ENCODE measurements around the gene DTHD1. TPM values are rescaled to one million over a fixed set of nuclear protein-coding genes. Genes with fewer than 3 reads are reported as not detected.

DTHD1 gene
- total RNA-seq = 3.3 TPM
- polyA plus RNA-seq = under 1 TPM in 3 of 4 donors, not detected in 1; 0.09 to 0.38 (median 0.10) TPM

DNA sequence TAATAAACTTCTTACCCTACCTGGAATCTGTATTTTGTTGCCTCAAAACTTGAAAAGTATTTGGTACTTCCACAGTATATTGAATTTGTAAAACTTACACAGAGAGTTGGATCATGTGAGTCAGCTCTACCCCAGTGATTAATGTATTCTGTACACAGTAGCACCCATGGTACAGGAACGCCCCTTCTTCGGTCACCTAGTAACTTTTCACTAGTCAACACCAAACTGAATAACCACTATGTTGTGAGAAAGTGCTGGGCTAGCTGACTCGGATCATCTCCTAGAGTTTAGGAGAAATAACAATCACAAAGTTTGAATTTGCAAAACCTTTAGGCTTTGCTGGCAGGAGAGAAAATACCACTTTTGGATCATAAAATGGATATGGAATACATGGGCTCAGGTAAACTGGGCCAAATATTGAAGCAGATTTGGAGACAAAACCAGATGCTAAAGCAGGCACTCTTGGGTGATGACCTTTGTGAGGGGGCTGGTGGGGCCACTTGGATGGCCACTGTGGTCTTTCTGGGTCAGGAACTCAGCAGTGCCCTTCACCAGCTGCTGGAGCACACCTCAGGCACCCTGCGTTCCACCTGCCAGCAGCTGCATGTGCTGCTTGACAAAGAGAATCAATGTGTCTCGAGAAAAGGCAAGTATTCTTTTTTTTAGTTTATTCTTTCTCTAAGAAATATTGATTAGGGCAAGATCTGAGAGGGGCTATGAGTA lies at the start of gene DTHD1:
DTHD1 (plus strand) TSS at position 233 of the 723 bp plus-strand sequence; CDS start at position 376, 143 bp downstream.
- DNase-seq = peak in 1 of 3 donors; percentile 12
- Histone ChIP-seq H3K27ac (ENCODE audit: insufficient read depth, low read length, poor library complexity, severe bottlenecking) (no peak within 1 kb of the TSS), H3K36me3 (ENCODE audit: control insufficient read depth, insufficient read depth, low read length) (no peaks in the 10 kb centered on the region), H3K4me3 (ENCODE audit: low read depth, low read length) (no peak within 1 kb of the TSS), H3K9me3 (ENCODE audit: control insufficient read depth in 2 of 2, low read length in 2 of 2) (no peaks in the 10 kb centered on the region), H3K27me3 (ENCODE audit: control insufficient read depth, insufficient read depth, low read length) (no peaks in the 10 kb centered on the region), H3K4me1 (ENCODE audit: control insufficient read depth, insufficient read depth, low read length, poor library complexity, severe bottlenecking) (peaks cover 11% of the 10 kb centered on the region)
- Mint-ChIP-seq H3K27me3 (no peaks in the 10 kb centered on the region), H3K36me3 (no peaks in the 10 kb centered on the region), H3K9me3 (peaks cover 0 to 7% (median 3%) of the 10 kb centered on the region in 7 donors), H3K4me1 (peaks cover 19 to 42% (median 25%) of the 10 kb centered on the region in 4 donors), H3K27ac (peak within 1 kb of the TSS in 2 of 3 donors; percentile 47 to 94), H3K4me3 (peak within 1 kb of the TSS in 1 of 4 donors; percentile 27)
- no peak for ATAC-seq (ENCODE audit: low read depth in 2 of 2)

DNA sequence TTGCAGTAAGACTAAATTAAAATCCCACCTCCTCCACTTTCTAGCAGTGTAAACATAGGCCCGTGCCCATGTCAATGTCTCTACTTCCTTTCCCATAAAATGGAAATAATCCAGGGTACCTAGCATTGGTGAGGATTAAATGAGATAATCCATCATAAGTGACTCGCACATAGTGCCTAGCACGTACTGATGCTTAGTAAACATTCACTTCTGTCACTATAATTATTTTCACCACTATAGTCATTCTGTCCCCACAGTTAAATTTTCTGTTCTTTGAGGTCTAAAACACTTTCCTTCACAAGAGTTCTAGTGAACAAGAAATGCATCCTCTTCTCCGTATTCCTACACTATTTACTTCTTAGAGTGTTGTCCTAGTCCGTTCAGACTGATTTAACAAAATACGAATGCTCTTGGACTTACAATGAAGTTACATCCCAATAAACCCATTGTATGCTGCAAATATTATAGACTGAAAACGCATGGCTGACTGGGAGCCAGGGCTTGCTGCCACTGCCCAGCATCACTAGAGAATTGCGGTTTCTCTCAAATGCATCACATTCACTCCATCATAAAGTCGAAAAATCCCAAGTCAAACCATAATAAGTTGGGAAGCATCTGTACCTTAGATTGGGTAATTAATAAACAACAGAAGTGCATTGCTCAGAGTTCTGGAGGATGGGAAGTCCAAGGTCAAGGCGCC lies 47.7 kb upstream of the DTHD1 start:
- DNase-seq (no peak), ATAC-seq (ENCODE audit: low read depth in 2 of 2) (no peak)
- H3K4me3 Mint-ChIP-seq = no peak overlapping the region
- no peaks in the 10 kb centered on the region for H3K27me3 ChIP-seq (ENCODE audit: control insufficient read depth, insufficient read depth, low read length)
- peak overlapping the region in 1 of 3 donors; percentile 15 for H3K27ac Mint-ChIP-seq
- no peak overlapping the region for H3K27ac ChIP-seq (ENCODE audit: insufficient read depth, low read length, poor library complexity, severe bottlenecking)
- no peaks in the 10 kb centered on the region for H3K27me3 Mint-ChIP-seq
- no peak overlapping the region for H3K4me3 ChIP-seq (ENCODE audit: low read depth, low read length)
- peaks cover 54 to 76% (median 72%) of the 10 kb centered on the region in 4 donors for H3K4me1 Mint-ChIP-seq
- peaks cover 12% of the 10 kb centered on the region for H3K36me3 ChIP-seq (ENCODE audit: control insufficient read depth, insufficient read depth, low read length)
- no peaks in the 10 kb centered on the region for H3K9me3 ChIP-seq (ENCODE audit: control insufficient read depth in 2 of 2, low read length in 2 of 2)
- peaks cover 3% of the 10 kb centered on the region for H3K4me1 ChIP-seq (ENCODE audit: control insufficient read depth, insufficient read depth, low read length, poor library complexity, severe bottlenecking)
- H3K36me3 Mint-ChIP-seq = peaks cover 46% of the 10 kb centered on the region
- H3K9me3 Mint-ChIP-seq = peaks cover 0 to 12% (median 4%) of the 10 kb centered on the region in 7 donors

DNA sequence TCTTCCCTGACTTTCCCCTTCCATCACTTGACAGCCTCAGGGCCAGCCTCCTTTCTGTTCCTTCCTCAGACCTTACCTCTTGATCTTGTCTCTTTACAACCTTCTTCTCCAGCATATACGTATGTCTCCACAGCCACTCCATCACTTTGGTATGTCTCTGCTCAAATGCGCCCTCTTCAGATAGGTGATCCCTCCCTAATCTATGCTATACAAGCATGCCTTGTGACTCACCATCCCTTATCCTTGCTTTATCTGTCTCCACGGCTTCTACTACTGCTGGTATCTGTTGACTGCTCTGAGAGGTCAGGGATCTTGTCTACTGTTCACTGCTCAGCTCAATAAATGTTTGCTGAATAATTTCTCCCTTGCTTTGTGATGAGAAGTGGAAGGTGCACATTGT lies 46.1 kb upstream of the DTHD1 start:
- Mint-ChIP-seq H3K9me3 (peaks cover 0 to 12% (median 4%) of the 10 kb centered on the region in 7 donors), H3K4me1 (peaks cover 54 to 79% (median 70%) of the 10 kb centered on the region in 4 donors), H3K4me3 (peak overlapping the region in 1 of 4 donors; percentile 39), H3K36me3 (peaks cover 56% of the 10 kb centered on the region), H3K27me3 (no peaks in the 10 kb centered on the region), H3K27ac (peak overlapping the region in 1 of 3 donors; percentile 1)
- ATAC-seq (ENCODE audit: low read depth in 2 of 2) (no peak), DNase-seq (no peak)
- H3K4me3 ChIP-seq (ENCODE audit: low read depth, low read length) = no peak overlapping the region
- H3K27me3 ChIP-seq (ENCODE audit: control insufficient read depth, insufficient read depth, low read length) = no peaks in the 10 kb centered on the region
- H3K36me3 ChIP-seq (ENCODE audit: control insufficient read depth, insufficient read depth, low read length) = peaks cover 11% of the 10 kb centered on the region
- peaks cover 5% of the 10 kb centered on the region for H3K4me1 ChIP-seq (ENCODE audit: control insufficient read depth, insufficient read depth, low read length, poor library complexity, severe bottlenecking)
- no peaks in the 10 kb centered on the region for H3K9me3 ChIP-seq (ENCODE audit: control insufficient read depth in 2 of 2, low read length in 2 of 2)
- no peak overlapping the region for H3K27ac ChIP-seq (ENCODE audit: insufficient read depth, low read length, poor library complexity, severe bottlenecking)

DNA sequence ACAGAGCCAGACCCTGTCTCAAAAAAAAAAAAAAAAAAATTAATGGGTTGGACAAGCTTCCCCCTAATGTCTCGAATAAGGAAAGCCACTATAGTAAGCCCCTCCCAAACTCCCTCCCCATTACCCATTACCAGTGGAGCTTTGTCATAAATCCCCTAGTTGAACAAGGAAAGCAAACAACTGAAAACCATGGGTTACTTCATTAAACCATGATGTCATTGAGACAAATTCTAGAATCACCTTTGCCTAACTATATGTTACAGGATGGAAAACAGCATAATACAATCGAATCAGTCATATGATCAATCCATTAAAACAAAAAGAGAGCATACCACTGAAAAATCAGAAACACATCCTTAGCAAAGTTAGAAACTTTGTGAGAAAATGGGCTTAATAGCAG lies 45.3 kb upstream of the DTHD1 start:
- H3K4me1 Mint-ChIP-seq = peaks cover 54 to 82% (median 73%) of the 10 kb centered on the region in 4 donors
- H3K9me3 ChIP-seq (ENCODE audit: control insufficient read depth in 2 of 2, low read length in 2 of 2) = no peaks in the 10 kb centered on the region
- DNase-seq (no peak), ATAC-seq (ENCODE audit: low read depth in 2 of 2) (no peak)
- peaks cover 11% of the 10 kb centered on the region for H3K36me3 ChIP-seq (ENCODE audit: control insufficient read depth, insufficient read depth, low read length)
- H3K9me3 Mint-ChIP-seq = peaks cover 0 to 12% (median 4%) of the 10 kb centered on the region in 7 donors
- no peak overlapping the region for H3K4me3 ChIP-seq (ENCODE audit: low read depth, low read length)
- H3K27ac ChIP-seq (ENCODE audit: insufficient read depth, low read length, poor library complexity, severe bottlenecking) = no peak overlapping the region
- peaks cover 12% of the 10 kb centered on the region for H3K4me1 ChIP-seq (ENCODE audit: control insufficient read depth, insufficient read depth, low read length, poor library complexity, severe bottlenecking)
- peak overlapping the region in 1 of 4 donors; percentile 22 for H3K4me3 Mint-ChIP-seq
- no peaks in the 10 kb centered on the region for H3K27me3 ChIP-seq (ENCODE audit: control insufficient read depth, insufficient read depth, low read length)
- H3K27ac Mint-ChIP-seq = peak overlapping the region in 1 of 3 donors; percentile 20
- H3K36me3 Mint-ChIP-seq = peaks cover 56% of the 10 kb centered on the region
- H3K27me3 Mint-ChIP-seq = no peaks in the 10 kb centered on the region

DNA sequence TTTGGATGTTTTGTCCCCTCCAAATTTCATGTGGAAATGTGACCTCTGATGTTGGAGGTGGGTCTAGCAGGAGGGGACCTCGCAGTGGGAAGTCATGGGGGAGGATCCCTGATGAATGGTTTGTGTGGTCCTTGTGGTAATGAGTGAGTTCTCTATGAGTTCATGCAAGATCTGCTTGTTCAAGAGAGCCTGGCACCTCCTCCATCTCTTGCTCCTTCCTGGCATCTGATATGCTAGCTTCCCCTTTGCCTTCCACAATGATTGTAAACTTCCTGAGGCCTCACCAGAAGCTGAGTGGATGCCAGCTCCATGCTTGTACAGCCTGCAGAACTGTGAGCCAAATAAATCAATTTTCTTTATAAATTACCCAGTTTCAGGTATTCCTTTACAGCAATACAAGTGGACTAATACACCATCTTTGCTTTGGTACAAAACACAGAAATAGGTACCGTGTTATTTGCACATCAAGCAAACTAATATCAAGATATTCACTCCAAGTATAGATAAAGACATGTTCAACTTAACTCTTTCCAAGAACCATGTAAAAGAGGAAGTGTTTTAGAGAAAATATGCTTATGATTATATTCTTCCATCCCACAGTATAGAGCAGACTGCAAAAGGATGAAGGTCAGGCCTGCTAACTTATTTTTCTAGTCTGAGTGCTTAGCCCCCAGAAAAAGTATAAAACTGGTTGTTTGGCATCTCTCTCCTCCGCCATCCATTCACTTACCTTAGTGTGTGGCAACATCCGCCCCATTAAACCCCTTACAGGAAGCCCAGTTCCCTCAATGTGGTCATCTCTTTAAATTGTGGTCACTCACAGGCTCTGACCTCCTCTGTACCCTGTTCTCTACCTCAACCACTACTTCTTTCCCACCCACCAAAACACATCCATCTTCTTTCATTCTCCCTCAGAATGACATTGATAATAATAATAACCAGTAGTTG lies 43.8 kb upstream of the DTHD1 start:
- Histone ChIP-seq H3K27ac (ENCODE audit: insufficient read depth, low read length, poor library complexity, severe bottlenecking) (no peak overlapping the region), H3K36me3 (ENCODE audit: control insufficient read depth, insufficient read depth, low read length) (peaks cover 11% of the 10 kb centered on the region), H3K27me3 (ENCODE audit: control insufficient read depth, insufficient read depth, low read length) (no peaks in the 10 kb centered on the region), H3K4me3 (ENCODE audit: low read depth, low read length) (no peak overlapping the region), H3K4me1 (ENCODE audit: control insufficient read depth, insufficient read depth, low read length, poor library complexity, severe bottlenecking) (peaks cover 22% of the 10 kb centered on the region), H3K9me3 (ENCODE audit: control insufficient read depth in 2 of 2, low read length in 2 of 2) (no peaks in the 10 kb centered on the region)
- ATAC-seq (ENCODE audit: low read depth in 2 of 2) (no peak), DNase-seq (no peak)
- Mint-ChIP-seq H3K4me1 (peaks cover 53 to 81% (median 72%) of the 10 kb centered on the region in 4 donors), H3K27me3 (no peaks in the 10 kb centered on the region), H3K4me3 (peak overlapping the region in 2 of 4 donors; percentile 6 to 28), H3K36me3 (peaks cover 50% of the 10 kb centered on the region), H3K9me3 (peaks cover 0 to 12% (median 4%) of the 10 kb centered on the region in 7 donors), H3K27ac (peak overlapping the region; percentile 5 to 50 (median 50))

GRCh38 chr4:36241771-36242170 lies 39.6 kb upstream of the DTHD1 start:
- Mint-ChIP-seq H3K4me1 (peaks cover 35 to 65% (median 46%) of the 10 kb centered on the region in 4 donors), H3K27me3 (peaks cover 4% of the 10 kb centered on the region), H3K36me3 (peaks cover 27% of the 10 kb centered on the region), H3K4me3 (peak overlapping the region; percentile 91 to 100 (median 96)), H3K9me3 (peaks cover 0 to 5% (median 3%) of the 10 kb centered on the region in 7 donors), H3K27ac (peak overlapping the region; percentile 80 to 95 (median 92))
- Histone ChIP-seq H3K4me1 (ENCODE audit: control insufficient read depth, insufficient read depth, low read length, poor library complexity, severe bottlenecking) (peaks cover 32% of the 10 kb centered on the region), H3K4me3 (ENCODE audit: low read depth, low read length) (peak overlapping the region; percentile 99), H3K27ac (ENCODE audit: insufficient read depth, low read length, poor library complexity, severe bottlenecking) (peak overlapping the region; percentile 87), H3K9me3 (ENCODE audit: control insufficient read depth in 2 of 2, low read length in 2 of 2) (no peaks in the 10 kb centered on the region), H3K27me3 (ENCODE audit: control insufficient read depth, insufficient read depth, low read length) (no peaks in the 10 kb centered on the region), H3K36me3 (ENCODE audit: control insufficient read depth, insufficient read depth, low read length) (peaks cover 11% of the 10 kb centered on the region)
- peak in 2 of 3 donors; percentile 65 to 84 for DNase-seq
- peak; percentile 43 to 48 for ATAC-seq (ENCODE audit: low read depth in 2 of 2)
